ENCODE measurements around the gene TBCD.

DNA sequence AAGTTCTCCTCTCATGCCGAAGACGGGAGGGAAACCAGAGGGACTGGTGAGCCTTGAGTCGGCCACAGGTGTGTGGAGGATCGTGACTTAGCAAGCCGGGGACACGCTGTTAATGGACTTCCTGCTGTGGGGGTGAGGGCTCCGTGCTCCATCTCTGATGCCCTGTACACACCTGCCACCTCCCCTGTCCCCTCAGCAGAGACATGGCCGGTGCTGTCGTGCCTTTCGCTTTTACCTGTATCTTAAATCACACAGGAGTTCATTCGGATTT, 163.8 kb downstream of the TBCD start:
- TF ChIP-seq CTCF (IDR thresholded peaks at IDR 0.05; ENCODE audit: poor library complexity, severe bottlenecking) = no peak
- TF ChIP-seq POLR2AphosphoS5 (IDR thresholded peaks at IDR 0.05) = no peak
- no peak for TF ChIP-seq RAD21 (conservative IDR thresholded peaks at IDR 0.05)
- TF ChIP-seq EZH2 (IDR thresholded peaks at IDR 0.05; ENCODE audit: borderline replicate concordance, insufficient read depth, low read length, poor library complexity, severe bottlenecking) = no peak
- TF ChIP-seq SMC3 (conservative IDR thresholded peaks at IDR 0.05; ENCODE audit: poor library complexity) = no peak

All from neural cell (in vitro differentiated cells).